K562 (cell line): ENCODE results near the gene AAK1. TPM values are rescaled to one million over a fixed set of nuclear protein-coding genes. Genes with fewer than 3 reads are reported as not detected.

ENCODE experiments used
- ARNT ChIP-seq, 2 experiments: fragments of 450-650 bp; IDR thresholded peaks; 2 replicates each; pipeline ENCODE4 v1.6.1; 2016; ENCODE audit warnings: mild to moderate bottlenecking in 1 of 2
- BACH1 ChIP-seq: fragments of 200-800 bp; sonication (Bioruptor generic); IDR thresholded peaks from 2 replicates; pipeline ENCODE4 v1.6.1; 2016; ENCODE audit warnings: missing genetic modification characterization, missing compliant biosample characterization
- BCL6 ChIP-seq: fragments of 250-450 bp; sonication (Bioruptor Pico); IDR thresholded peaks from 2 replicates; pipeline ENCODE4 v1.4.0; 2020
- C11orf30 ChIP-seq: fragments of 450-650 bp; IDR thresholded peaks from 2 replicates; pipeline ENCODE4 v1.6.1; 2016; ENCODE audit warnings: low read depth, mild to moderate bottlenecking
- EGR1 ChIP-seq: fragments of 450-650 bp; conservative IDR thresholded peaks from 2 replicates; pipeline ENCODE4 v1.6.1; 2017; ENCODE audit warnings: mild to moderate bottlenecking
- ELF4 ChIP-seq: fragments of 450-650 bp; formaldehyde crosslinking; IDR thresholded peaks from 2 replicates; pipeline ENCODE4 v1.4.0; 2022; ENCODE audit warnings: missing genetic modification characterization
- ETV6 ChIP-seq, 3 experiments: fragments of 150-350 bp in 1 of 3; sonication (generic) in 1 of 3; formaldehyde crosslinking in 1 of 3; IDR thresholded peaks; 2 replicates each; pipeline versions ENCODE4 v1.6.1 to v1.8.0; 2014 to 2022; ENCODE audit warnings: borderline replicate concordance in 2 of 3, low read depth in 2 of 3, antibody characterized with exemption in 1 of 3, low read length in 1 of 3, mild to moderate bottlenecking in 1 of 3, missing genetic modification reagents in 1 of 3
- FOXK2 ChIP-seq, 2 experiments: fragments of 450-650 bp; IDR thresholded peaks in 1 of 2; conservative IDR thresholded peaks in 1 of 2; 2 replicates each; pipeline ENCODE4 v1.6.1; 2016; ENCODE audit warnings: low read depth in 2 of 2, mild to moderate bottlenecking in 1 of 2
- HOXB6 ChIP-seq: fragments of 250-450 bp; sonication (Bioruptor Pico); IDR thresholded peaks from 2 replicates; pipeline ENCODE4 v1.5.1; 2022; ENCODE audit warnings: mild to moderate bottlenecking, borderline replicate concordance
- JUND ChIP-seq, 2 experiments: IDR thresholded peaks; 2 replicates in 1 of 2; 3 replicates in 1 of 2; pipeline ENCODE4 v1.6.1; 2011; ENCODE audit warnings: borderline replicate concordance in 2 of 2, low read depth in 2 of 2, low read length in 2 of 2, improper control_type of control experiment in 1 of 2, missing biosample characterization in 1 of 2, missing genetic modification characterization in 1 of 2, missing genetic modification reagents in 1 of 2
- RCOR1 ChIP-seq, 2 experiments: IDR thresholded peaks; 2 replicates each; pipeline ENCODE4 v1.6.1; 2012; ENCODE audit warnings: low read depth in 2 of 2, low read length in 2 of 2, borderline replicate concordance in 1 of 2, improper control_type of control experiment in 1 of 2
- RHOXF2B ChIP-seq: fragments of 250-450 bp; sonication (Bioruptor Pico); conservative IDR thresholded peaks from 2 replicates; pipeline ENCODE4 v1.5.1; 2021
- SIX5 ChIP-seq, 2 experiments: IDR thresholded peaks; 2 replicates each; pipeline ENCODE4 v1.6.1; 2011; ENCODE audit warnings: low read length in 2 of 2, borderline replicate concordance in 1 of 2, low read depth in 1 of 2, mild to moderate bottlenecking in 1 of 2, moderate library complexity in 1 of 2; ENCODE audit not compliant: insufficient read depth in 1 of 2
- TAF1 ChIP-seq: IDR thresholded peaks from 2 replicates; pipeline ENCODE4 v1.6.1; 2011; ENCODE audit warnings: mild to moderate bottlenecking, low read length, moderate library complexity; ENCODE audit not compliant: insufficient read depth, control insufficient read depth, severe bottlenecking; ENCODE audit errors: extremely low read depth
- ZNF165 ChIP-seq: fragments of 250-450 bp; sonication (Bioruptor Pico); IDR thresholded peaks from 2 replicates; pipeline ENCODE4 v1.4.0; 2020; ENCODE audit warnings: borderline replicate concordance
- ZNF717 ChIP-seq: fragments of 250-450 bp; sonication (Bioruptor Pico); IDR thresholded peaks from 2 replicates; pipeline ENCODE4 v1.5.0; 2021
- polyA plus RNA-seq, 8 experiments: library from polyadenylated mRNA; depleted of rRNA in 4 of 8; stranded (reverse) in 5 of 8; unstranded in 3 of 8; fragments of >200 nt; fragmentation: Nextera tagmentation in 2 of 8; fragmentation: Illumina TruSeq in 1 of 8; extraction: Ambion mirVana in 2 of 8; extraction: Trizol in 1 of 8; gene quantifications; 2 replicates each; pipeline versions ENCODE4 v1.2.1 to v1.2.3, GENCODE V29; 2011 to 2014; ENCODE audit warnings: inconsistent platforms in 1 of 8, missing spikeins in 1 of 8
- total RNA-seq, 7 experiments: library from RNA; depleted of rRNA in 6 of 7; stranded (reverse); fragments of >200 nt in 6 of 7; fragmentation: Illumina TruSeq in 2 of 7; extraction: Trizol in 2 of 7; gene quantifications; 2 replicates each; pipeline versions ENCODE4 v1.2.1 to v1.2.3, GENCODE V29; 2011 to 2021; ENCODE audit warnings: low replicate concordance in 1 of 7
- TF ChIP-seq, protein P1 (sequence below): fragments of 450-650 bp; IDR thresholded peaks from 2 replicates; pipeline ENCODE4 v1.6.1; 2016
- TF ChIP-seq, protein P2 (sequence below): fragments of 250-450 bp; sonication (Bioruptor Pico); IDR thresholded peaks from 2 replicates; pipeline ENCODE4 v1.5.0; 2022; ENCODE audit warnings: mild to moderate bottlenecking
- TF ChIP-seq, protein P3 (sequence below): fragments of 450-650 bp; IDR thresholded peaks from 2 replicates; pipeline ENCODE4 v1.6.1; 2017; ENCODE audit warnings: antibody characterized with exemption, mild to moderate bottlenecking

AAK1 gene
- total and polyA plus RNA-seq, 9 of the 15 experiments (the other 6 are each of a cell fraction or from before 2014, with no cell fraction given) = 0.89 to 17.1 (median 6.0) TPM

DNA sequence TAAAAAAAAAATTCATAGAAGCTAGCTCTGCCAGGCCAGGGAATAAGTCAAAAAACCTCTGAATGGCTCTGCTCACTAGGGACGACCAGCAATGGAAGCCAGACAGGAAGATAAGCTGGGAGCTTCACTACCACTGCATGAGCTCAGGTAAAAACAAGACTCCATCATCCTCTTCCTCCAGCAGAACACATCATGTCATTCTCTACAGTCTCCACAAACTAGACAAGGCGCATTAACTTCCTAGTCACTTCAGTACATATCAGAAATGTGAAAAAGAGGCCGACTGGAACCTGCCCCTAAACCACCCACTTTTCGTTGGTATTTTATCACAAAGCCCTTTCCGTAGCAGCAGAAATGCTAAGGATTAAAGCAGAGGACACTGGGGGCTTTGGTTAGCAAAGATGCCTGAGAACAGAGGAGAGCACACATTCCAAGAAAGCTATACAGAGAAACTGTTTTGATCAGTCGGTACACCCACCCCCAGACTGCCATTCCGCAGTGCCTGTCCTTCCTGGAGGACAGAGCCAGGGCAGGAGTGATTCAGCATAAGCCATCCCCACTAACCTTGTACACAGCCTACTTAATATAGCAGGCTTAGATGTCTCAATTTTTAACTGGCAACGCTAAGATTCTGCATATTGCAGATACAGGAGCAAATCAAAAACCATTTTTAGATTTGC is 53.4 kb downstream of the AAK1 start (continued):
- TF ChIP-seq, protein P1, sequence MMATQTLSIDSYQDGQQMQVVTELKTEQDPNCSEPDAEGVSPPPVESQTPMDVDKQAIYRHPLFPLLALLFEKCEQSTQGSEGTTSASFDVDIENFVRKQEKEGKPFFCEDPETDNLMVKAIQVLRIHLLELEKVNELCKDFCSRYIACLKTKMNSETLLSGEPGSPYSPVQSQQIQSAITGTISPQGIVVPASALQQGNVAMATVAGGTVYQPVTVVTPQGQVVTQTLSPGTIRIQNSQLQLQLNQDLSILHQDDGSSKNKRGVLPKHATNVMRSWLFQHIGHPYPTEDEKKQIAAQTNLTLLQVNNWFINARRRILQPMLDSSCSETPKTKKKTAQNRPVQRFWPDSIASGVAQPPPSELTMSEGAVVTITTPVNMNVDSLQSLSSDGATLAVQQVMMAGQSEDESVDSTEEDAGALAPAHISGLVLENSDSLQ = 0 out of 2 replicates have a peak, but pooled peaks have one; percentile 18
- TF ChIP-seq RHOXF2B (no peak), ZNF165 (no peak), ARNT (IDR thresholded peaks at IDR 0.05) (no peak), HOXB6 (no peak), ZNF717 (CRISPR knock-in tag) (no peak), BACH1 (tag) (0 out of 2 replicates have a peak, but pooled peaks have one; percentile 12), ETV6 (IDR thresholded peaks at IDR 0.05; ENCODE audit: borderline replicate concordance in 1 of 2, low read depth in 2 of 2, low read length in 1 of 2) (no peak), ETV6 (CRISPR knock-in tag; IDR thresholded peaks at IDR 0.05; ENCODE audit: borderline replicate concordance) (no peak), RCOR1 (IDR thresholded peaks at IDR 0.05; ENCODE audit: borderline replicate concordance in 1 of 2, low read depth in 2 of 2, low read length in 2 of 2) (0 out of 4 replicates have a peak, but pooled peaks of 1 of the 2 experiments have one; percentile 8), TAF1 (peak; percentile 55), BCL6 (CRISPR knock-in tag) (no peak), FOXK2 (conservative IDR thresholded peaks at IDR 0.05 in 1 of 2, IDR thresholded peaks at IDR 0.05 in 1 of 2; ENCODE audit: low read depth in 2 of 2) (peak in 1 of 2 experiments; percentile 38; a peak in 1 of 4 replicates), EGR1 (peak; percentile 64; the same call in 1 of the 2 replicates), C11orf30 (peak; percentile 90), SIX5 (IDR thresholded peaks at IDR 0.05; ENCODE audit: borderline replicate concordance in 1 of 2, insufficient read depth in 1 of 2, low read depth in 1 of 2, low read length in 2 of 2) (no peak), JUND (IDR thresholded peaks at IDR 0.05; ENCODE audit: borderline replicate concordance, low read depth, low read length) (0 out of 2 replicates have a peak, but pooled peaks have one; percentile 37), JUND (tag; IDR thresholded peaks at IDR 0.05; ENCODE audit: borderline replicate concordance, low read depth, low read length) (no peak; the same call in 2 of the 3 replicates), ELF4 (CRISPR knock-in tag) (no peak)
- TF ChIP-seq, protein P2, sequence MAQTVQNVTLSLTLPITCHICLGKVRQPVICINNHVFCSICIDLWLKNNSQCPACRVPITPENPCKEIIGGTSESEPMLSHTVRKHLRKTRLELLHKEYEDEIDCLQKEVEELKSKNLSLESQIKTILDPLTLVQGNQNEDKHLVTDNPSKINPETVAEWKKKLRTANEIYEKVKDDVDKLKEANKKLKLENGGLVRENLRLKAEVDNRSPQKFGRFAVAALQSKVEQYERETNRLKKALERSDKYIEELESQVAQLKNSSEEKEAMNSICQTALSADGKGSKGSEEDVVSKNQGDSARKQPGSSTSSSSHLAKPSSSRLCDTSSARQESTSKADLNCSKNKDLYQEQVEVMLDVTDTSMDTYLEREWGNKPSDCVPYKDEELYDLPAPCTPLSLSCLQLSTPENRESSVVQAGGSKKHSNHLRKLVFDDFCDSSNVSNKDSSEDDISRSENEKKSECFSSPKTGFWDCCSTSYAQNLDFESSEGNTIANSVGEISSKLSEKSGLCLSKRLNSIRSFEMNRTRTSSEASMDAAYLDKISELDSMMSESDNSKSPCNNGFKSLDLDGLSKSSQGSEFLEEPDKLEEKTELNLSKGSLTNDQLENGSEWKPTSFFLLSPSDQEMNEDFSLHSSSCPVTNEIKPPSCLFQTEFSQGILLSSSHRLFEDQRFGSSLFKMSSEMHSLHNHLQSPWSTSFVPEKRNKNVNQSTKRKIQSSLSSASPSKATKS (CRISPR knock-in tag) = no peak
- TF ChIP-seq, protein P3, sequence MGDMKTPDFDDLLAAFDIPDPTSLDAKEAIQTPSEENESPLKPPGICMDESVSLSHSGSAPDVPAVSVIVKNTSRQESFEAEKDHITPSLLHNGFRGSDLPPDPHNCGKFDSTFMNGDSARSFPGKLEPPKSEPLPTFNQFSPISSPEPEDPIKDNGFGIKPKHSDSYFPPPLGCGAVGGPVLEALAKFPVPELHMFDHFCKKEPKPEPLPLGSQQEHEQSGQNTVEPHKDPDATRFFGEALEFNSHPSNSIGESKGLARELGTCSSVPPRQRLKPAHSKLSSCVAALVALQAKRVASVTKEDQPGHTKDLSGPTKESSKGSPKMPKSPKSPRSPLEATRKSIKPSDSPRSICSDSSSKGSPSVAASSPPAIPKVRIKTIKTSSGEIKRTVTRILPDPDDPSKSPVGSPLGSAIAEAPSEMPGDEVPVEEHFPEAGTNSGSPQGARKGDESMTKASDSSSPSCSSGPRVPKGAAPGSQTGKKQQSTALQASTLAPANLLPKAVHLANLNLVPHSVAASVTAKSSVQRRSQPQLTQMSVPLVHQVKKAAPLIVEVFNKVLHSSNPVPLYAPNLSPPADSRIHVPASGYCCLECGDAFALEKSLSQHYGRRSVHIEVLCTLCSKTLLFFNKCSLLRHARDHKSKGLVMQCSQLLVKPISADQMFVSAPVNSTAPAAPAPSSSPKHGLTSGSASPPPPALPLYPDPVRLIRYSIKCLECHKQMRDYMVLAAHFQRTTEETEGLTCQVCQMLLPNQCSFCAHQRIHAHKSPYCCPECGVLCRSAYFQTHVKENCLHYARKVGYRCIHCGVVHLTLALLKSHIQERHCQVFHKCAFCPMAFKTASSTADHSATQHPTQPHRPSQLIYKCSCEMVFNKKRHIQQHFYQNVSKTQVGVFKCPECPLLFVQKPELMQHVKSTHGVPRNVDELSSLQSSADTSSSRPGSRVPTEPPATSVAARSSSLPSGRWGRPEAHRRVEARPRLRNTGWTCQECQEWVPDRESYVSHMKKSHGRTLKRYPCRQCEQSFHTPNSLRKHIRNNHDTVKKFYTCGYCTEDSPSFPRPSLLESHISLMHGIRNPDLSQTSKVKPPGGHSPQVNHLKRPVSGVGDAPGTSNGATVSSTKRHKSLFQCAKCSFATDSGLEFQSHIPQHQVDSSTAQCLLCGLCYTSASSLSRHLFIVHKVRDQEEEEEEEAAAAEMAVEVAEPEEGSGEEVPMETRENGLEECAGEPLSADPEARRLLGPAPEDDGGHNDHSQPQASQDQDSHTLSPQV = peak; percentile 88
